Immature natural killer cell (primary cell): ENCODE data around the gene TAS2R1. TPM values are rescaled to one million over a fixed set of nuclear protein-coding genes. Genes with fewer than 3 reads are reported as not detected.

ENCODE experiments used
- DNase-seq, 3 donors: peaks; one replicate each; pipeline ENCODE4 v3.0.0; 2022; ENCODE audit warnings: mixed read lengths in 1 of 3
- H3K27ac Mint-ChIP-seq, 6 donors: one replicate each; pipeline ENCODE4 v1.8.0; 2020; ENCODE audit warnings: mixed read lengths in 6 of 6, mild to moderate bottlenecking in 5 of 6, inconsistent platforms in 4 of 6, moderate library complexity in 3 of 6
- H3K27me3 Mint-ChIP-seq, 3 donors: one replicate each; pipeline ENCODE4 v1.8.0; 2020 to 2021; ENCODE audit warnings: low read depth in 3 of 3, mild to moderate bottlenecking in 3 of 3, mixed read lengths in 3 of 3, moderate library complexity in 3 of 3, inconsistent platforms in 1 of 3
- H3K36me3 Mint-ChIP-seq, 3 donors: one replicate each; pipeline ENCODE4 v1.8.0; 2020; ENCODE audit warnings: mixed read lengths in 3 of 3, inconsistent platforms in 2 of 3, mild to moderate bottlenecking in 2 of 3
- H3K4me1 Mint-ChIP-seq, 2 donors: one replicate each; pipeline ENCODE4 v1.8.0; 2020; ENCODE audit warnings: inconsistent platforms in 2 of 2, mild to moderate bottlenecking in 2 of 2, mixed read lengths in 2 of 2, moderate library complexity in 1 of 2
- H3K4me3 Mint-ChIP-seq, 5 donors: one replicate each; pipeline ENCODE4 v1.8.0; 2020; ENCODE audit warnings: mild to moderate bottlenecking in 5 of 5, mixed read lengths in 5 of 5, inconsistent platforms in 3 of 5, moderate library complexity in 3 of 5
- H3K9me3 Mint-ChIP-seq, 6 donors: one replicate each; pipeline ENCODE4 v1.8.0; 2020; ENCODE audit warnings: mild to moderate bottlenecking in 6 of 6, mixed read lengths in 6 of 6, inconsistent platforms in 4 of 6, moderate library complexity in 3 of 6
- polyA plus RNA-seq, 3 donors: library from polyadenylated mRNA; unstranded; fragments of 300-500 nt; fragmentation: Illumina TruSeq; gene quantifications; one replicate each; pipeline ENCODE4 v1.2.3, GENCODE V29; 2021

The TAS2R1 gene
- polyA plus RNA-seq, 3 donors from 2014 or later, result not detected

DNA sequence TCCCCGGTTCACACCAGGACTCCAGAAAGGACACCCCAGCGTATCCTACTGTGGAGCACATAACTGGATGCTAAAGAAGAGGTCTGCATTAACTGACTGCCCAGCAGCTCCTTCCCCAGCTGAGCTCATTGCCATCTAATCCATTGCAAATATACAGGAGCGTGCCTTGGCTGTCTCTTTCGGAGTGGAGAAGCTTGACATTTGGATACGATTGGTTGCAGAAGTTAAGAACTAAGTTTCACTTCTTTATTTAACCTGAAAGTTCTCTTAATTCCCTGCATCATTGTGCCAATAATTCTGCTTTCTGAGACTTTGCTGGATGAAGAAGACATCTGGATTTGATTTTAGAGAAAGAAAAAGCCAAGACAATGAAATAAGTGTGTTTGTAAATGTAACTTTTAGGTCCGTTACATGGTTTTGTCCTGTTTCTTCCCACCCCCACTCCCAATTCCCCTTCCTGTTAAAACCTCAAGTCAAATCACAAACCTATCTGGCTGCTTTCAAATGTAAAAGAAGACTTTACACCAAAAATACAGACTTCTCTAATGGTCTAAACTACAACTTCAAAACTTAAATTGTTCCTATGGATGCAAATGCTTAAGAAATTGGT lies 33.9 kb downstream of the TAS2R1 start:
- Mint-ChIP-seq H3K27me3 (peaks cover 0 to 4% (median 3%) of the 10 kb centered on the region in 3 donors), H3K27ac (no peak overlapping the region), H3K4me1 (no peaks in the 10 kb centered on the region)

GRCh38 chr5:9594913-9595312 lies 35.2 kb downstream of the TAS2R1 start:
- Mint-ChIP-seq H3K27ac (no peak overlapping the region), H3K4me3 (no peak overlapping the region), H3K9me3 (peaks cover 0 to 12% (median 4%) of the 10 kb centered on the region in 6 donors), H3K36me3 (no peaks in the 10 kb centered on the region), H3K4me1 (no peaks in the 10 kb centered on the region), H3K27me3 (peaks cover 0 to 4% (median 3%) of the 10 kb centered on the region in 3 donors)
- DNase-seq, result no peak

More for the DNA sequence above, 33.9 kb downstream of the TAS2R1 start:
- Mint-ChIP-seq H3K36me3 (peaks cover 0 to 4% (median 0%) of the 10 kb centered on the region in 3 donors), H3K4me3 (no peak overlapping the region), H3K9me3 (peaks cover 0 to 14% (median 4%) of the 10 kb centered on the region in 6 donors)
- DNase-seq, result no peak

DNA sequence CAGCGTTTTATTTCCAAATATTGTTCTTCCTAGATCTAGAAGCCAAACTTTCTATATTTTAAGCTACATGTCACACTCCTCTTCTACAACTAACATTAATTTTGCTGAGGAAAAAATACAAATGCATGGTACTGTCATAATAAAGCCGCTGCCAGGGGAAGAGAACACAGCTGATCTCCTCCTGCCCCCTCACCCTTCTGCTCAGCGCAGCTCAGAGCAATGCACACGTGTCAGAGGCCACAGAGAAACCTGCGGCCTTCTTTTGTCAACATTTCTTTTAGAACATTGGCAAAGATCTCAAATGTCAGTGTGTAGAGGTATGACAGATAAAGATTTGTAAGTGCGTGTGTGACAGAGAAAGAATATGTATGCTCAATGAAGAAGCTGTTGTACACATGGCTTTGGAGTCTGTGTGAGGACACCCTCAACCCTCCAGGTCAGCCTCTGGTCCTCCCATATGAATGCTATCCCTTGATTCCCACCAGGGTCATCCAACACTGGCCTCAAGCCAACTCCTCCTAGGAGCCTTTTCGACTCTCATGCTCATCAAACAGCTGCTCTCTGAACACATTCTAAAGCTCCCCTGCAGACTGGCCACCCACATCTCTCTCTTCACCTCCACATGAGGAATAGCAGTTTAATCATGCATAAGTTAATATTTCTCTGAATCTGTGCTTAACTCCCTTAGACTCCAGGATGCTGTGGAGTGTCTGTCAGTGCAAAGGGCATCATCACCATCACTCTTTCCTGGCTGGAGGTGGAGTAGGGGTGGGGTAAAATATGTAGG lies 40.9 kb downstream of the TAS2R1 start:
- Mint-ChIP-seq H3K27ac (no peak overlapping the region), H3K9me3 (peaks cover 7 to 17% (median 9%) of the 10 kb centered on the region in 6 donors), H3K4me3 (no peak overlapping the region), H3K27me3 (no peaks in the 10 kb centered on the region), H3K36me3 (no peaks in the 10 kb centered on the region), H3K4me1 (no peaks in the 10 kb centered on the region)
- DNase-seq, result no peak

- Mint-ChIP-seq H3K27me3 (no peaks in the 10 kb centered on the region), H3K4me1 (no peaks in the 10 kb centered on the region), H3K9me3 (peaks cover 7 to 16% (median 9%) of the 10 kb centered on the region in 6 donors), H3K36me3 (no peaks in the 10 kb centered on the region), H3K27ac (no peak overlapping the region), H3K4me3 (no peak overlapping the region)
- no peak for DNase-seq
Measured at GRCh38 chr5:9588254-9588653, 41.9 kb downstream of the TAS2R1 start.

- no peak overlapping the region for H3K4me3 Mint-ChIP-seq
Measured at GRCh38 chr5:9587135-9587534, 43.0 kb downstream of the TAS2R1 start.

GRCh38 chr5:9582406-9582805 lies 47.7 kb downstream of the TAS2R1 start:
- Mint-ChIP-seq H3K27ac (no peak overlapping the region), H3K36me3 (no peaks in the 10 kb centered on the region), H3K4me1 (no peaks in the 10 kb centered on the region), H3K4me3 (no peak overlapping the region), H3K27me3 (no peaks in the 10 kb centered on the region), H3K9me3 (peaks cover 0 to 10% (median under 1%) of the 10 kb centered on the region in 6 donors)
- no peak for DNase-seq

More at GRCh38 chr5:9587135-9587534, 43.0 kb downstream of the TAS2R1 start:
- Mint-ChIP-seq H3K4me1 (no peaks in the 10 kb centered on the region), H3K27ac (no peak overlapping the region), H3K27me3 (no peaks in the 10 kb centered on the region), H3K9me3 (peaks cover 5 to 16% (median 9%) of the 10 kb centered on the region in 6 donors), H3K36me3 (no peaks in the 10 kb centered on the region)
- DNase-seq, result no peak

Other genes starting within 250 kb of the TAS2R1 start
- under 1 TPM in 1 of 3 donors, not detected in 2; 0.02 TPM for gene SEMA5A, start 84.3 kb downstream of the TAS2R1 start, polyA plus RNA-seq